H1 (cell line): ENCODE measurements around the gene RASSF5. TPM values are rescaled to one million over a fixed set of nuclear protein-coding genes. Genes with fewer than 3 reads are reported as not detected.

Source experiments
- CTCF ChIA-PET: fragments of 300-600 bp; sonication (Branson Sonifier 250); formaldehyde crosslinking; loops from one replicate; lab custom pipeline; 2021; ENCODE audit not compliant: partially characterized antibody; lab: Charles Lee
- POLR2A ChIA-PET: fragments of 300-600 bp; sonication (Branson Sonifier 250); formaldehyde crosslinking; loops from one replicate; lab custom pipeline; 2021; ENCODE audit warnings: inconsistent platforms; ENCODE audit not compliant: partially characterized antibody; lab: Charles Lee
- DNase-seq, 2 experiments: peaks; one replicate each; pipeline versions ENCODE4 v3.0.0 to v3.0.0-alpha.2; 2010 to 2022; ENCODE audit warnings: low spot score in 2 of 2, low read depth in 1 of 2, mixed read lengths in 1 of 2
- FAIRE-seq: peaks from 2 replicates; lab custom pipeline; 2011; peaks lifted over from hg19 to GRCh38; lab: Jason Lieb, UNC
- H2AFZ ChIP-seq: 2 replicates; pipeline ENCODE4 v1.8.1; 2012; ENCODE audit warnings: low read length, inconsistent platforms
- H2AK5ac ChIP-seq: 2 replicates; pipeline ENCODE4 v1.6.1; 2013; ENCODE audit warnings: low read depth, low read length
- H2BK120ac ChIP-seq: replicated peaks from 2 replicates; pipeline ENCODE3; 2013; ENCODE audit warnings: low read depth, low read length, inconsistent platforms
- H2BK12ac ChIP-seq: 2 replicates; pipeline ENCODE4 v1.6.1; 2013; ENCODE audit warnings: low read depth, low read length
- H2BK15ac ChIP-seq: 2 replicates; pipeline ENCODE4 v1.6.1; 2013; ENCODE audit warnings: low read length
- H2BK20ac ChIP-seq: 2 replicates; pipeline ENCODE4 v1.6.1; 2013; ENCODE audit warnings: low read length
- H2BK5ac ChIP-seq: 2 replicates; pipeline ENCODE4 v1.6.1; 2013; ENCODE audit warnings: low read depth, low read length
- H3K14ac ChIP-seq: 2 replicates; pipeline ENCODE4 v1.6.1; 2013; ENCODE audit warnings: inconsistent platforms; ENCODE audit not compliant: insufficient read length
- H3K18ac ChIP-seq: 2 replicates; pipeline ENCODE4 v1.6.1; 2013; ENCODE audit warnings: low read length; ENCODE audit errors: extremely low read depth
- H3K23ac ChIP-seq: 2 replicates; pipeline ENCODE4 v1.6.1; 2013; ENCODE audit warnings: inconsistent platforms; ENCODE audit not compliant: insufficient read length
- H3K23me2 ChIP-seq: 2 replicates; pipeline ENCODE4 v1.6.1; 2013; ENCODE audit warnings: low read depth, low read length
- H3K27ac ChIP-seq: 2 replicates; pipeline ENCODE4 v1.6.1; 2011; ENCODE audit warnings: low read depth, low read length, inconsistent platforms
- H3K27me3 ChIP-seq, 4 experiments: replicated peaks in 1 of 4; 1 replicate in 1 of 4; 2 replicates in 3 of 4; pipeline versions ENCODE4 v1.6.1 to v1.8.1; 2011 to 2013; ENCODE audit warnings: low read length in 3 of 4, mild to moderate bottlenecking in 3 of 4, inconsistent platforms in 2 of 4, mixed read lengths in 2 of 4, moderate library complexity in 1 of 4; ENCODE audit not compliant: control insufficient read depth in 3 of 4, insufficient read depth in 3 of 4; ENCODE audit errors: extremely low read depth in 1 of 4
- H3K36me3 ChIP-seq, 4 experiments: 2 replicates each; pipeline versions ENCODE4 v1.6.1 to v1.8.1; 2011 to 2013; ENCODE audit warnings: mild to moderate bottlenecking in 4 of 4, low read length in 3 of 4, moderate library complexity in 2 of 4, control low read depth in 1 of 4, inconsistent platforms in 1 of 4; ENCODE audit not compliant: insufficient read depth in 4 of 4, control insufficient read depth in 2 of 4
- H3K4ac ChIP-seq: replicated peaks from 2 replicates; pipeline ENCODE3; 2013; ENCODE audit warnings: low read length, low read depth, mixed read lengths, inconsistent platforms; ENCODE audit not compliant: insufficient read length
- H3K4me1 ChIP-seq, 4 experiments: replicated peaks in 1 of 4; 1 replicate in 1 of 4; 2 replicates in 3 of 4; pipeline versions ENCODE4 v1.6.1 to v1.8.1; 2011 to 2013; ENCODE audit warnings: low read length in 3 of 4, inconsistent platforms in 2 of 4, mixed read lengths in 1 of 4; ENCODE audit not compliant: insufficient read depth in 4 of 4, control insufficient read depth in 3 of 4
- H3K4me2 ChIP-seq, 2 experiments: 2 replicates each; pipeline versions ENCODE4 v1.6.1 to v1.8.1; 2011 to 2013; ENCODE audit warnings: low read depth in 2 of 2, low read length in 2 of 2, control low read depth in 1 of 2, inconsistent platforms in 1 of 2, mild to moderate bottlenecking in 1 of 2; ENCODE audit not compliant: insufficient read depth in 1 of 2
- H3K4me3 ChIP-seq, 4 experiments: fragments of 200-600, 300-600 bp in 1 of 4; sonication (generic), shearing (Covaris generic), sonication (Bioruptor Twin) in 1 of 4; 2 replicates each; pipeline versions ENCODE4 v1.5.1 to v1.8.1; 2011 to 2016; ENCODE audit warnings: low read length in 4 of 4, low read depth in 3 of 4, control low read depth in 2 of 4, inconsistent platforms in 2 of 4, mild to moderate bottlenecking in 2 of 4, mixed read lengths in 1 of 4, moderate library complexity in 1 of 4; ENCODE audit not compliant: insufficient read depth in 2 of 4; ENCODE audit errors: extremely low read depth in 1 of 4
- H3K56ac ChIP-seq: replicated peaks from 2 replicates; pipeline ENCODE3; 2013; ENCODE audit warnings: low read depth, mild to moderate bottlenecking, mixed read lengths, low read length, inconsistent platforms; ENCODE audit not compliant: insufficient read length
- H3K79me1 ChIP-seq: 2 replicates; pipeline ENCODE4 v1.6.1; 2013; ENCODE audit warnings: low read depth, low read length, control low read depth
- H3K79me2 ChIP-seq, 2 experiments: 2 replicates each; pipeline versions ENCODE4 v1.6.1 to v1.8.1; 2012 to 2013; ENCODE audit warnings: low read length in 2 of 2, mild to moderate bottlenecking in 2 of 2, inconsistent platforms in 1 of 2; ENCODE audit not compliant: insufficient read depth in 2 of 2, control insufficient read depth in 1 of 2
- H3K9ac ChIP-seq, 4 experiments: replicated peaks in 1 of 4; 1 replicate in 1 of 4; 2 replicates in 3 of 4; pipeline versions ENCODE4 v1.6.1 to v1.8.1; 2011 to 2013; ENCODE audit warnings: low read depth in 3 of 4, low read length in 3 of 4, control low read depth in 2 of 4, mild to moderate bottlenecking in 2 of 4, moderate library complexity in 2 of 4, inconsistent platforms in 1 of 4; ENCODE audit errors: extremely low read depth in 1 of 4
- H3K9me3 ChIP-seq, 2 experiments: 2 replicates each; pipeline versions ENCODE4 v1.6.1 to v1.8.1; 2012 to 2013; ENCODE audit warnings: mild to moderate bottlenecking in 2 of 2, moderate library complexity in 2 of 2, control low read depth in 1 of 2, inconsistent platforms in 1 of 2, low read depth in 1 of 2, low read length in 1 of 2, mixed read lengths in 1 of 2; ENCODE audit not compliant: insufficient read depth in 2 of 2
- H4K20me1 ChIP-seq, 2 experiments: replicated peaks in 1 of 2; 2 replicates each; pipeline versions ENCODE3 to v1.8.1; 2011 to 2013; ENCODE audit warnings: inconsistent platforms in 2 of 2, low read length in 2 of 2, mild to moderate bottlenecking in 1 of 2; ENCODE audit not compliant: insufficient read depth in 2 of 2, control insufficient read depth in 1 of 2
- H4K5ac ChIP-seq: 2 replicates; pipeline ENCODE4 v1.6.1; 2013; ENCODE audit warnings: low read length, low read depth, mixed read lengths, inconsistent platforms; ENCODE audit not compliant: insufficient read length
- H4K8ac ChIP-seq: 2 replicates; pipeline ENCODE4 v1.8.0; 2013; ENCODE audit warnings: mild to moderate bottlenecking, moderate library complexity, low read length, inconsistent platforms; ENCODE audit not compliant: insufficient read depth; ENCODE audit errors: extremely low read depth
- H4K91ac ChIP-seq: replicated peaks from 2 replicates; pipeline ENCODE3; 2013; ENCODE audit warnings: low read length, mixed read lengths, inconsistent platforms; ENCODE audit not compliant: insufficient read length
- BRCA1 ChIP-seq: IDR thresholded peaks from 2 replicates; pipeline ENCODE4 v1.6.1; 2012; ENCODE audit warnings: low read depth, low read length, improper control_type of control experiment
- CTBP2 ChIP-seq: IDR thresholded peaks from 2 replicates; pipeline ENCODE4 v1.7.0; 2011; ENCODE audit warnings: borderline replicate concordance, mild to moderate bottlenecking, moderate library complexity, mixed read lengths, low read length; ENCODE audit not compliant: insufficient read depth, insufficient read length
- EZH2 ChIP-seq: fragments of 200-600 bp; sonication (generic); IDR thresholded peaks from 2 replicates; pipeline ENCODE4 v1.7.1; 2012; ENCODE audit warnings: low read depth, mild to moderate bottlenecking, moderate library complexity, low read length, inconsistent platforms; ENCODE audit not compliant: severe bottlenecking
- POLR2A ChIP-seq, 2 experiments: IDR thresholded peaks; 1 replicate in 1 of 2; 2 replicates in 1 of 2; pipeline ENCODE4 v1.6.1; 2011; ENCODE audit warnings: low read depth in 2 of 2, low read length in 2 of 2, mild to moderate bottlenecking in 2 of 2; ENCODE audit errors: control extremely low read depth in 1 of 2
- SP2 ChIP-seq: IDR thresholded peaks from 2 replicates; pipeline ENCODE4 v1.6.1; 2012; ENCODE audit warnings: mild to moderate bottlenecking, low read length, inconsistent platforms
- TAF1 ChIP-seq: IDR thresholded peaks from 2 replicates; pipeline ENCODE4 v1.6.1; 2011; ENCODE audit warnings: mild to moderate bottlenecking, low read depth, low read length
- YY1 ChIP-seq: IDR thresholded peaks from 2 replicates; pipeline ENCODE4 v1.6.1; 2011; ENCODE audit warnings: low read depth, mild to moderate bottlenecking, low read length
- WGBS, 2 experiments: shearing (Covaris generic) in 1 of 2; methylation state at CpG; one replicate each; pipeline versions ENCODE4 v1.1.6 to v1.1.7; 2013 to 2015; ENCODE audit warnings: low lambda C conversion rate in 2 of 2, mixed read lengths in 2 of 2, inconsistent platforms in 1 of 2, low coverage in 1 of 2, missing lambda C conversion rate in 1 of 2; ENCODE audit not compliant: insufficient replicate concordance in 2 of 2, insufficient coverage in 1 of 2, insufficient read length in 1 of 2; ENCODE audit errors: extremely low coverage in 1 of 2, missing lambda C conversion rate in 1 of 2; 5-methylcytosine and 5-hydroxymethylcytosine counted together
- polyA plus RNA-seq, 7 experiments: library from polyadenylated mRNA; depleted of rRNA in 3 of 7; stranded (reverse) in 5 of 7; unstranded in 2 of 7; fragments of >200 nt in 5 of 7; fragments of 200-250 nt in 2 of 7; gene quantifications; 1 replicate in 5 of 7; 2 replicates in 1 of 7; 4 replicates in 1 of 7; pipeline versions ENCODE4 v1.2.1 to v1.2.3, GENCODE V29; 2011 to 2013; ENCODE audit warnings: missing spikeins in 2 of 7, mixed read lengths in 2 of 7
- total RNA-seq: library from RNA; stranded (reverse); fragmentation: NEBNext Ultra II Directional; extraction: Animal tissue kit (Norgen Biotek cat#: 25700); gene quantifications from 2 replicates; pipeline ENCODE4 v1.2.1, GENCODE V29; 2021
- TF ChIP-seq, protein P1 (sequence below), 3 experiments: IDR thresholded peaks; 1 replicate in 2 of 3; 2 replicates in 1 of 3; pipeline versions ENCODE4 v1.5.1 to v1.6.1; 2011; ENCODE audit warnings: low read length in 3 of 3, mild to moderate bottlenecking in 3 of 3, inconsistent platforms in 2 of 3, low read depth in 1 of 3, moderate library complexity in 1 of 3; ENCODE audit not compliant: insufficient read depth in 1 of 3; ENCODE audit errors: control extremely low read depth in 1 of 3

The RASSF5 gene
- total and polyA plus RNA-seq, 2 of the 8 experiments (the other 6 are each of a cell fraction or from before 2014, with no cell fraction given) = 0.82 to 1.8 TPM

DNA sequence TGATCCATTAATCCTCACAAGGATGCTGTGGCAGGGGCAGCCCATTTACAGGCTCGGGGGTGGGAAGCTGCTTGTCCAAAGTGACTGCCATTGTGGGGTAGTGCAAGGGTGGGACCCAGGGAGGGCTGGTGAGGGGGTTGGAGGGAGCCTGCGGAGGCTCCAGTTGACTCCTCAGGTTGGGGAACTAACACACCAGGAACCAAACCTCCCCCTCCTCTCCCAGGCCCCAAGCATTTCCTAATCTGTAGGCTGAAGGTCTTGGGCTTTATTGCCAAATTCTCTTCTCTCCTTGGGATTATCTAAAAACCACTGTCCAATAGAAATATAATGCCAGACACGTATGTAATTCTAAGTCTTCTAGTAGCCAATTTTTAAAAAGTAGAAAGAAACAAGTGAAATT, 18.9 kb upstream of the RASSF5 start:
- Histone ChIP-seq H4K91ac (no peak overlapping the region), H4K5ac (no peak overlapping the region), H2BK5ac (no peak overlapping the region), H3K4me3 (no peak overlapping the region), H3K23me2 (no peaks in the 10 kb centered on the region), H3K4ac (no peak overlapping the region), H2AFZ (no peak overlapping the region), H3K27me3 (no peaks in the 10 kb centered on the region), H4K8ac (no peak overlapping the region), H3K9me3 (no peaks in the 10 kb centered on the region), H2BK15ac (no peak overlapping the region), H3K27ac (no peak overlapping the region), H2AK5ac (no peak overlapping the region), H3K36me3 (peaks cover 0 to 4% (median 2%) of the 10 kb centered on the region in 4 experiments; a peak in 3 of 8 replicates), H3K23ac (no peak overlapping the region), H3K79me2 (no peaks in the 10 kb centered on the region), H3K79me1 (no peaks in the 10 kb centered on the region), H2BK12ac (no peak overlapping the region), H2BK120ac (no peak overlapping the region), H3K9ac (no peak overlapping the region), H3K56ac (no peak overlapping the region), H3K4me1 (no peaks in the 10 kb centered on the region), H3K18ac (no peak overlapping the region), H4K20me1 (no peaks in the 10 kb centered on the region), H3K14ac (no peak overlapping the region), H3K4me2 (no peak overlapping the region), H2BK20ac (no peak overlapping the region)
- CTCF ChIA-PET = interaction anchor here (0.7 to 8.1 kb wide), 8 partner anchors 7 to 424 kb away, joined by 3 to 239 read pairs (median 16); partner anchors contain the start of gene RASSF5
- DNase-seq (no peak), FAIRE-seq (no peak)
- 96% methylated on average over 3 of the region's 3 CpGs; no CpG with 5 or more reads in 1 of the 2 experiments for WGBS, 2 experiments
- TF ChIP-seq, protein P1, sequence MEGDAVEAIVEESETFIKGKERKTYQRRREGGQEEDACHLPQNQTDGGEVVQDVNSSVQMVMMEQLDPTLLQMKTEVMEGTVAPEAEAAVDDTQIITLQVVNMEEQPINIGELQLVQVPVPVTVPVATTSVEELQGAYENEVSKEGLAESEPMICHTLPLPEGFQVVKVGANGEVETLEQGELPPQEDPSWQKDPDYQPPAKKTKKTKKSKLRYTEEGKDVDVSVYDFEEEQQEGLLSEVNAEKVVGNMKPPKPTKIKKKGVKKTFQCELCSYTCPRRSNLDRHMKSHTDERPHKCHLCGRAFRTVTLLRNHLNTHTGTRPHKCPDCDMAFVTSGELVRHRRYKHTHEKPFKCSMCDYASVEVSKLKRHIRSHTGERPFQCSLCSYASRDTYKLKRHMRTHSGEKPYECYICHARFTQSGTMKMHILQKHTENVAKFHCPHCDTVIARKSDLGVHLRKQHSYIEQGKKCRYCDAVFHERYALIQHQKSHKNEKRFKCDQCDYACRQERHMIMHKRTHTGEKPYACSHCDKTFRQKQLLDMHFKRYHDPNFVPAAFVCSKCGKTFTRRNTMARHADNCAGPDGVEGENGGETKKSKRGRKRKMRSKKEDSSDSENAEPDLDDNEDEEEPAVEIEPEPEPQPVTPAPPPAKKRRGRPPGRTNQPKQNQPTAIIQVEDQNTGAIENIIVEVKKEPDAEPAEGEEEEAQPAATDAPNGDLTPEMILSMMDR (IDR thresholded peaks at IDR 0.05; ENCODE audit: control extremely low read depth in 1 of 3, insufficient read depth in 1 of 3, low read depth in 1 of 3, low read length in 3 of 3) = no peak
- no peak for TF ChIP-seq CTBP2
- TF ChIP-seq POLR2A (IDR thresholded peaks at IDR 0.05; ENCODE audit: control extremely low read depth in 1 of 2, low read depth in 2 of 2, low read length in 2 of 2) = no peak
- no peak for TF ChIP-seq EZH2
- no peak for TF ChIP-seq TAF1
- TF ChIP-seq BRCA1 = no peak
- no peak for TF ChIP-seq YY1
- no peak for TF ChIP-seq SP2
- POLR2A ChIA-PET = interaction anchor here (3.5 kb wide), 1 partner anchor 19 kb away, joined by 15 read pairs; the partner anchor contains the start of gene RASSF5
